Astrocyte of the cerebellum (primary cell): ENCODE data around the gene MTA1.

Experiments used
- DNase-seq: peaks from one replicate; pipeline ENCODE4 v3.0.0-alpha.2; 2011; ENCODE audit warnings: low read depth
- H3K4me3 ChIP-seq: 2 replicates; pipeline ENCODE4 v1.5.1; 2011; ENCODE audit warnings: mild to moderate bottlenecking, low read depth, low read length, moderate library complexity
- CTCF ChIP-seq: IDR thresholded peaks from 2 replicates; pipeline ENCODE4 v1.5.1; 2012; ENCODE audit warnings: low read length, low read depth, moderate library complexity, mild to moderate bottlenecking; ENCODE audit errors: missing control alignments
- in situ Hi-C: cut with HindIII; loops from 2 replicates; pipeline ENCODE4 v1.10.0; 2017; ENCODE audit warnings: low sequenced_read_pairs

MTA1 gene

GRCh38 chr14:105494606-105494929, 74.9 kb downstream of the MTA1 start:
- in situ Hi-C loops: no loop called here
- no peak for TF ChIP-seq CTCF
- no peak overlapping the region for H3K4me3 ChIP-seq
- DNase-seq: no peak

- TF ChIP-seq CTCF: no peak
- no peak overlapping the region for H3K4me3 ChIP-seq
- no peak for DNase-seq
- in situ Hi-C loops: no loop called here
These were observed 75.7 kb downstream of the MTA1 start for GRCh38 chr14:105495101-105495989.

- no peak overlapping the region for H3K4me3 ChIP-seq
- no peak for TF ChIP-seq CTCF
- in situ Hi-C loops: no loop called here
- DNase-seq: no peak
These were observed 76.6 kb downstream of the MTA1 start for GRCh38 chr14:105495990-105496830.

- in situ Hi-C loops: no loop called here
- H3K4me3 ChIP-seq: no peak overlapping the region
- TF ChIP-seq CTCF: no peak
- no peak for DNase-seq
These were observed 77.4 kb downstream of the MTA1 start for GRCh38 chr14:105496831-105497591.

GRCh38 chr14:105497671-105498429, 78.2 kb downstream of the MTA1 start:
- H3K4me3 ChIP-seq: no peak overlapping the region
- TF ChIP-seq CTCF: no peak
- in situ Hi-C loops: no loop called here
- no peak for DNase-seq
